ENCODE data around the gene ECEL1. TPM values are rescaled to one million over a fixed set of nuclear protein-coding genes. Genes with fewer than 3 reads are reported as not detected.

Gene ECEL1
- total RNA-seq, 3 donors from 2014 or later (not counting 1 experiment from before 2014, with no cell fraction given) = not detected

DNA sequence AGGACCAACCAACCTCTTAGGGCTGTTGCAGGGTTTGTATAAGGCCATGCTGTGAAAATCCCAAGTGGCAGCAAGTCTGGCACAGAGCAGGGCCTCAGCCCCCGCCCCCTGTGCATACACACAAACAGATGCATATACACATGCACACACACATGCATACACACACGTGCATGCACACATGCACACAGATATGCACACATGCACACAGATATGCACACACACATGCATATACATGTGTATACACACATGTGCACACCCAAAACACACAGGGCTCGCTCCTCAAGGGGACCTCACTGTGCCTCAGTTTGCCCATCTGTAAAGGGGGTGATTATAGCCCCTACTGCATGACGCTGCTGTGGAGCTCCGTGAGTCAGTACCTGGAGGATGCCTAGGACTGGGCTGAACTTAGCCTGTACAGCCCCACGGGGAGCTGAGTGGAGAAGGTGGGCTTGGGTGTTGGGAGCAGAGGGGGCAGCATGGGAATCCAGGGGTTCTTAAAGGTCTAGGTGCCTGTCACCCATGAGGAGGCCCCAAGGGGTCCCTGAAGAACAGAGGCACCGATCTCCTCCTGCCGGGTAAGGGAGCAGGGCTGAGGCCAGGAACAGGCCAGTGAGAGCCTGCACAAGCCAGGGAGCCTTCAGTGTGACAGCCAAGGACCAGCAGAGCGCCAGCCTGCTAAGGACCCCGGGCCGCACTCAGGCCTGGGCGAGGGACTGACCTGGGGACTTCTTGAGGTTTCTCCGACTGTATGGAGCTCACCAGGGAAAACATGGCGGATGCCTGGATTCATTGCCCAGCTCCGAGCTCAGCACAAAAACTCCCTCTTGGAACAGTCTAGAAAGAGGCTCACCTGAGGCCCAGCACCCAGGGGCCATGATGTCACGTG is 55.7 kb downstream of the ECEL1 start:
- Histone ChIP-seq H3K4me1 (ENCODE audit: control insufficient read depth, insufficient read depth, low read length) (no peaks in the 10 kb centered on the region), H3K36me3 (ENCODE audit: control insufficient read depth, insufficient read depth, low read length) (no peaks in the 10 kb centered on the region), H3K27ac (ENCODE audit: low read length) (no peak overlapping the region), H3K27me3 (ENCODE audit: control insufficient read depth, insufficient read depth, low read length) (no peaks in the 10 kb centered on the region), H3K4me3 (ENCODE audit: low read length) (no peak overlapping the region), H3K9me3 (ENCODE audit: control insufficient read depth, insufficient read depth, low read length) (no peaks in the 10 kb centered on the region)
- no peak for DNase-seq
- Mint-ChIP-seq H3K27ac (no peak overlapping the region), H3K36me3 (no peaks in the 10 kb centered on the region), H3K27me3 (ENCODE audit: low read depth in 2 of 2) (no peaks in the 10 kb centered on the region), H3K4me3 (no peak overlapping the region), H3K4me1 (no peaks in the 10 kb centered on the region), H3K9me3 (no peaks in the 10 kb centered on the region)
- no peak for ATAC-seq
- intact Hi-C loops (cut with micrococcal nuclease) = no loop called here
- WGBS (ENCODE audit: insufficient coverage) = 84% methylated on average over 16 of the region's 16 CpGs
- TF ChIP-seq, protein P1, sequence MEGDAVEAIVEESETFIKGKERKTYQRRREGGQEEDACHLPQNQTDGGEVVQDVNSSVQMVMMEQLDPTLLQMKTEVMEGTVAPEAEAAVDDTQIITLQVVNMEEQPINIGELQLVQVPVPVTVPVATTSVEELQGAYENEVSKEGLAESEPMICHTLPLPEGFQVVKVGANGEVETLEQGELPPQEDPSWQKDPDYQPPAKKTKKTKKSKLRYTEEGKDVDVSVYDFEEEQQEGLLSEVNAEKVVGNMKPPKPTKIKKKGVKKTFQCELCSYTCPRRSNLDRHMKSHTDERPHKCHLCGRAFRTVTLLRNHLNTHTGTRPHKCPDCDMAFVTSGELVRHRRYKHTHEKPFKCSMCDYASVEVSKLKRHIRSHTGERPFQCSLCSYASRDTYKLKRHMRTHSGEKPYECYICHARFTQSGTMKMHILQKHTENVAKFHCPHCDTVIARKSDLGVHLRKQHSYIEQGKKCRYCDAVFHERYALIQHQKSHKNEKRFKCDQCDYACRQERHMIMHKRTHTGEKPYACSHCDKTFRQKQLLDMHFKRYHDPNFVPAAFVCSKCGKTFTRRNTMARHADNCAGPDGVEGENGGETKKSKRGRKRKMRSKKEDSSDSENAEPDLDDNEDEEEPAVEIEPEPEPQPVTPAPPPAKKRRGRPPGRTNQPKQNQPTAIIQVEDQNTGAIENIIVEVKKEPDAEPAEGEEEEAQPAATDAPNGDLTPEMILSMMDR (IDR thresholded peaks at IDR 0.05) = no peak

Other genes with a start within 250 kb of the ECEL1 start
- under 1 TPM in 1 of 3 donors, not detected in 2; 0.30 TPM for gene ALPP, start 109.1 kb downstream of the ECEL1 start, total RNA-seq
- gene ALPG, start 81.0 kb downstream of the ECEL1 start, total RNA-seq = not detected
- gene ALPI, start 31.7 kb downstream of the ECEL1 start, total RNA-seq = not detected
- not detected for gene PRSS56, start 32.6 kb upstream of the ECEL1 start, total RNA-seq
- not detected for gene CHRND, start 38.3 kb upstream of the ECEL1 start, total RNA-seq
- gene CHRNG, start 51.9 kb upstream of the ECEL1 start, total RNA-seq = not detected
- gene TIGD1, start 62.7 kb upstream of the ECEL1 start, total RNA-seq = 10 to 100 TPM; 10.6 to 13.2 (median 12.4) TPM
- 10 to 100 TPM; 62.2 to 67.6 (median 63.5) TPM for gene EIF4E2, start 62.9 kb upstream of the ECEL1 start, total RNA-seq
- gene EFHD1, start 145.8 kb upstream of the ECEL1 start, total RNA-seq = under 1 TPM in 1 of 3 donors, not detected in 2; 0.58 TPM
- 10 to 100 TPM; 73.6 to 85.3 (median 80.1) TPM for gene GIGYF2, start 209.5 kb upstream of the ECEL1 start, total RNA-seq

Measured in natural killer cell (primary cell).